K562 (cell line): ENCODE results near the gene KRT76. TPM values are rescaled to one million over a fixed set of nuclear protein-coding genes. Genes with fewer than 3 reads are reported as not detected.

Source experiments
- ATAC-seq: fragments of 200-7000 bp; cut with Tn5 transposase; 3 replicates; pipeline ENCODE4 v1.9.1; 2020; ENCODE audit warnings: moderate library complexity
- BruUV-seq: library from RNA; stranded (reverse); fragments of 400-500 nt; replicated peaks from 2 replicates; lab custom pipeline; 2021; lab: Mats Ljungman, UMichigan
- CTCF ChIA-PET: fragments of 300-600 bp; formaldehyde crosslinking; extraction: SDS; loops from one replicate; lab custom pipeline; 2021; ENCODE audit warnings: low intra/inter-chr PET ratio; lab: Yijun Ruan, JAX
- POLR2A ChIA-PET: fragments of 300-600, 350-650 bp; sonication (Branson Sonifier 250); formaldehyde crosslinking; extraction: SDS; loops from one replicate; lab custom pipeline; 2021; ENCODE audit warnings: antibody characterized with exemption, inconsistent platforms; lab: Yijun Ruan, JAX
- DNase-seq, 4 experiments: peaks; one replicate each; pipeline versions ENCODE4 v3.0.0 to v3.0.0-alpha.2; 2011 to 2018; ENCODE audit warnings: low spot score in 3 of 4, mixed read lengths in 3 of 4; ENCODE audit errors: extremely low read depth in 1 of 4
- FAIRE-seq: peaks from 2 replicates; lab custom pipeline; 2011; peaks lifted over from hg19 to GRCh38; lab: Jason Lieb, UNC
- H2AFZ ChIP-seq: 2 replicates; pipeline ENCODE4 v1.6.0; 2011; ENCODE audit warnings: low read depth, low read length, control low read depth, inconsistent platforms
- H3K27ac ChIP-seq: fragments of 200-600 bp; 3 replicates; pipeline ENCODE4 v1.8.0; 2011; ENCODE audit warnings: low read depth, mild to moderate bottlenecking, control low read depth, inconsistent platforms, low read length, moderate library complexity, mixed read lengths; ENCODE audit errors: extremely low read depth
- H3K27me3 ChIP-seq, 2 experiments: fragments of 300-600 bp in 1 of 2; 2 replicates in 1 of 2; 3 replicates in 1 of 2; pipeline versions ENCODE4 v1.6.0 to v1.8.0; 2011; ENCODE audit warnings: inconsistent platforms in 2 of 2, low read length in 2 of 2, mild to moderate bottlenecking in 1 of 2, mixed read lengths in 1 of 2, moderate library complexity in 1 of 2; ENCODE audit not compliant: control insufficient read depth in 2 of 2, insufficient read depth in 2 of 2
- H3K36me3 ChIP-seq: fragments of 300-600 bp; 3 replicates; pipeline ENCODE4 v1.8.0; 2011; ENCODE audit warnings: mild to moderate bottlenecking, low read length, inconsistent platforms; ENCODE audit not compliant: control insufficient read depth, insufficient read depth
- H3K4me1 ChIP-seq, 2 experiments: fragments of 200-600 bp in 1 of 2; replicated peaks in 1 of 2; 2 replicates in 1 of 2; 3 replicates in 1 of 2; pipeline versions ENCODE4 v1.5.1 to v1.8.0; 2011; ENCODE audit warnings: inconsistent platforms in 2 of 2, low read length in 2 of 2, mild to moderate bottlenecking in 1 of 2, mixed read lengths in 1 of 2, moderate library complexity in 1 of 2; ENCODE audit not compliant: control insufficient read depth in 2 of 2, insufficient read depth in 2 of 2
- H3K4me2 ChIP-seq: 2 replicates; pipeline ENCODE4 v1.6.1; 2011; ENCODE audit warnings: low read length, control low read depth, inconsistent platforms, mixed read lengths; ENCODE audit not compliant: insufficient read depth
- H3K4me3 ChIP-seq: fragments of 200-600 bp; sonication (generic), shearing (Covaris generic); 2 replicates; pipeline ENCODE4 v1.5.1; 2016; ENCODE audit warnings: control low read depth, inconsistent platforms
- H3K79me2 ChIP-seq: fragments of 200-600 bp; 3 replicates; pipeline ENCODE4 v1.8.0; 2011; ENCODE audit warnings: low read length, inconsistent platforms; ENCODE audit not compliant: control insufficient read depth, insufficient read depth
- H3K9ac ChIP-seq, 2 experiments: 2 replicates each; pipeline versions ENCODE4 v1.6.0 to v1.6.1; 2011; ENCODE audit warnings: low read depth in 2 of 2, low read length in 2 of 2, control low read depth in 1 of 2, inconsistent platforms in 1 of 2, mild to moderate bottlenecking in 1 of 2, mixed read lengths in 1 of 2; ENCODE audit not compliant: insufficient read depth in 1 of 2
- H3K9me1 ChIP-seq: one replicate; pipeline ENCODE4 v1.6.0; 2011; ENCODE audit warnings: inconsistent platforms, mild to moderate bottlenecking, low read length, moderate library complexity; ENCODE audit not compliant: control insufficient read depth, insufficient read depth
- H3K9me3 ChIP-seq: replicated peaks from 2 replicates; pipeline ENCODE4 v1.5.1; 2011; ENCODE audit warnings: low read depth, low read length, inconsistent platforms; ENCODE audit not compliant: control insufficient read depth, insufficient read depth
- H4K20me1 ChIP-seq: replicated peaks from 2 replicates; pipeline ENCODE4 v1.6.1; 2011; ENCODE audit warnings: low read length, inconsistent platforms, mixed read lengths; ENCODE audit not compliant: control insufficient read depth, insufficient read depth
- CEBPB ChIP-seq: fragments of 450-650 bp; IDR thresholded peaks from 2 replicates; pipeline ENCODE4 v1.6.1; 2016; ENCODE audit warnings: missing genetic modification characterization, missing compliant biosample characterization
- MAFG ChIP-seq: fragments of 450-650 bp; conservative IDR thresholded peaks from 2 replicates; pipeline ENCODE4 v1.6.1; 2016; ENCODE audit warnings: missing genetic modification characterization, missing compliant biosample characterization
- ZBTB9 ChIP-seq: fragments of 450-650 bp; formaldehyde crosslinking; IDR thresholded peaks from 2 replicates; pipeline ENCODE4 v1.4.0; 2020; ENCODE audit warnings: mild to moderate bottlenecking, moderate library complexity
- WGBS: fragments of 100-300 bp; shearing (Covaris generic); methylation state at CpG from one replicate; pipeline ENCODE4 v1.1.6; 2016; ENCODE audit warnings: low coverage, mixed read lengths; ENCODE audit not compliant: insufficient coverage; ENCODE audit errors: missing lambda C conversion rate; 5-methylcytosine and 5-hydroxymethylcytosine counted together
- in situ Hi-C: fragments of 300-500 bp; cut with MboI; formaldehyde crosslinking; loops from 4 replicates; pipeline ENCODE4 v1.15.0; 2018; ENCODE audit warnings: inconsistent platforms, mixed read lengths
- intact Hi-C: fragments of 100-400 bp; cut with micrococcal nuclease; formaldehyde crosslinking; loops from 2 replicates; pipeline ENCODE4 v1.14.2; 2022
- polyA plus RNA-seq, 8 experiments: library from polyadenylated mRNA; depleted of rRNA in 4 of 8; stranded (reverse) in 5 of 8; unstranded in 3 of 8; fragments of >200 nt; fragmentation: Nextera tagmentation in 2 of 8; fragmentation: Illumina TruSeq in 1 of 8; extraction: Ambion mirVana in 2 of 8; extraction: Trizol in 1 of 8; gene quantifications; 2 replicates each; pipeline versions ENCODE4 v1.2.1 to v1.2.3, GENCODE V29; 2011 to 2014; ENCODE audit warnings: inconsistent platforms in 1 of 8, missing spikeins in 1 of 8
- total RNA-seq, 7 experiments: library from RNA; depleted of rRNA in 6 of 7; stranded (reverse); fragments of >200 nt in 6 of 7; fragmentation: Illumina TruSeq in 2 of 7; extraction: Trizol in 2 of 7; gene quantifications; 2 replicates each; pipeline versions ENCODE4 v1.2.1 to v1.2.3, GENCODE V29; 2011 to 2021; ENCODE audit warnings: low replicate concordance in 1 of 7

KRT76 gene
- total and polyA plus RNA-seq, 9 of the 15 experiments (the other 6 are each of a cell fraction or from before 2014, with no cell fraction given) = not detected

- no peaks in the 10 kb centered on the region; a peak in 3 of 5 replicates for H3K4me1 ChIP-seq
- no peak within 1 kb of the TSS for H3K9ac ChIP-seq
- H3K9me3 ChIP-seq = no peaks in the 10 kb centered on the region
- no peak within 1 kb of the TSS for H3K4me2 ChIP-seq
- H3K79me2 ChIP-seq = no peaks in the 10 kb centered on the region
- no peaks in the 10 kb centered on the region; the same call in 1 of the 2 replicates for H4K20me1 ChIP-seq
- no TSS peak for BruUV-seq
- no peak within 1 kb of the TSS for H3K27ac ChIP-seq
- H3K27me3 ChIP-seq = peaks cover 23 to 53% of the 10 kb centered on the region in 2 experiments
- TF ChIP-seq CEBPB (tag) (no peak), ZBTB9 (CRISPR knock-in tag) (no peak), MAFG (tag) (no peak)
- TF ChIP-seq, all 486 proteins: peak for 0
- intact Hi-C loops (no loop called here), in situ Hi-C loops (no loop called here)
- DNase-seq = no peak
- FAIRE-seq = no peak
- WGBS = under 1% methylated on average over 14 of the region's 15 CpGs
- Histone ChIP-seq H3K4me3 (no peak within 1 kb of the TSS), H2AFZ (no peak within 1 kb of the TSS), H3K36me3 (no peaks in the 10 kb centered on the region), H3K9me1 (peaks cover 2% of the 10 kb centered on the region)
- ChIA-PET POLR2A (interaction anchor here (0.5 to 0.8 kb wide), 3 partner anchors 10 to 484 kb away, joined by 3 read pairs; no protein-coding TSS in a partner anchor), CTCF (no interaction called here)
- ATAC-seq = no peak
These were observed 37.0 kb upstream of the KRT76 start, which contains the start of gene KRT4 for GRCh38 chr12:52813885-52814709. TSS of gene KRT4 (minus strand) at chr12:52814116. CDS start at chr12:52814058, 58 bp downstream.
